SJCRH30 (cell line): ENCODE results near the gene THAP7. TPM values are rescaled to one million over a fixed set of nuclear protein-coding genes. Genes with fewer than 3 reads are reported as not detected.
A peak's percentile ranks its signal among the peaks of the same experiment; 100 is the strongest.

Experiments used
- DNase-seq, 2 experiments: peaks; one replicate each; pipeline ENCODE4 v3.0.0-alpha.2; 2015 to 2020
- H3K27ac ChIP-seq: fragments of 250-450 bp; sonication (Bioruptor Pico); 2 replicates; pipeline ENCODE4 v1.5.1; 2020; ENCODE audit warnings: mild to moderate bottlenecking, moderate library complexity
- H3K27me3 ChIP-seq: fragments of 250-450 bp; sonication (Bioruptor Pico); 2 replicates; pipeline ENCODE4 v1.5.1; 2020; ENCODE audit warnings: mild to moderate bottlenecking, moderate library complexity
- H3K36me3 ChIP-seq: fragments of 250-450 bp; sonication (Bioruptor Pico); 2 replicates; pipeline ENCODE4 v1.5.1; 2020; ENCODE audit warnings: mild to moderate bottlenecking, moderate library complexity
- H3K4me1 ChIP-seq: fragments of 250-450 bp; sonication (Bioruptor Pico); 2 replicates; pipeline ENCODE4 v1.5.1; 2020; ENCODE audit warnings: mild to moderate bottlenecking, moderate library complexity
- H3K4me3 ChIP-seq: fragments of 250-450 bp; sonication (Bioruptor Pico); 2 replicates; pipeline ENCODE4 v1.5.1; 2020; ENCODE audit warnings: mild to moderate bottlenecking, moderate library complexity
- H3K9me3 ChIP-seq: fragments of 250-450 bp; sonication (Bioruptor Pico); replicated peaks from 2 replicates; pipeline ENCODE4 v1.5.1; 2020; ENCODE audit warnings: mild to moderate bottlenecking, moderate library complexity
- total RNA-seq: library from RNA; depleted of rRNA; stranded (reverse); fragments of >200 nt; shearing (Covaris generic); gene quantifications from 2 replicates; pipeline ENCODE4 v1.2.3, GENCODE V29; 2014

The THAP7 gene
- total RNA-seq, 1 experiment from 2014 or later, result 42.1 TPM

- 0 out of 2 replicates have a peak, but pooled peaks cover 3% of the 10 kb centered on the region for H3K9me3 ChIP-seq
- no peak for DNase-seq
- peaks cover 3% of the 10 kb centered on the region; the same call in 1 of the 2 replicates for H3K4me1 ChIP-seq
- H3K27ac ChIP-seq, result no peak overlapping the region
- H3K4me3 ChIP-seq, result peak overlapping the region; percentile 79
- H3K36me3 ChIP-seq, result 0 out of 2 replicates have a peak, but pooled peaks cover 4% of the 10 kb centered on the region
- no peaks in the 10 kb centered on the region for H3K27me3 ChIP-seq
Measured at GRCh38 chr22:20983081-20983771, 18.7 kb downstream of the THAP7 start.

DNA sequence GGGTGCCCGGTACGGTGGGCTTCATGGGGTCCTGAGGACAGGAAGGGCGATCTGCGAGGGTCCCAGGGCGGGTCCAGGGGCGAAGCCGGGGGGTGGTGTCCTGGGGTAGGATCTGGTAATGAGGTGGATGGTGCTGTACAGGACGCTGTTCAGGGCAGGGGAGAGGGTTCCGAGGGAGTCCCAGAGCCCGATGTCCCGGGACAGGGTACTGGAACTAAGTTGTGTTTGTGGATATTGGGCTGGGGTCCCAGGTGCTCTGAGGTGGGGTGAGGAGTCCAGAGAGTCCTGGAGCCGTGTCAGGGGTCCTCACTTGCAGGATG is 19.4 kb downstream of the THAP7 start:
- DNase-seq, result no peak
- H3K27me3 ChIP-seq, result no peaks in the 10 kb centered on the region
- H3K4me1 ChIP-seq, result peaks cover 3% of the 10 kb centered on the region; the same call in 1 of the 2 replicates
- peak overlapping the region; percentile 83 for H3K27ac ChIP-seq
- H3K36me3 ChIP-seq, result 0 out of 2 replicates have a peak, but pooled peaks cover 4% of the 10 kb centered on the region
- 0 out of 2 replicates have a peak, but pooled peaks cover 3% of the 10 kb centered on the region for H3K9me3 ChIP-seq
- peak overlapping the region; percentile 79 for H3K4me3 ChIP-seq

DNA sequence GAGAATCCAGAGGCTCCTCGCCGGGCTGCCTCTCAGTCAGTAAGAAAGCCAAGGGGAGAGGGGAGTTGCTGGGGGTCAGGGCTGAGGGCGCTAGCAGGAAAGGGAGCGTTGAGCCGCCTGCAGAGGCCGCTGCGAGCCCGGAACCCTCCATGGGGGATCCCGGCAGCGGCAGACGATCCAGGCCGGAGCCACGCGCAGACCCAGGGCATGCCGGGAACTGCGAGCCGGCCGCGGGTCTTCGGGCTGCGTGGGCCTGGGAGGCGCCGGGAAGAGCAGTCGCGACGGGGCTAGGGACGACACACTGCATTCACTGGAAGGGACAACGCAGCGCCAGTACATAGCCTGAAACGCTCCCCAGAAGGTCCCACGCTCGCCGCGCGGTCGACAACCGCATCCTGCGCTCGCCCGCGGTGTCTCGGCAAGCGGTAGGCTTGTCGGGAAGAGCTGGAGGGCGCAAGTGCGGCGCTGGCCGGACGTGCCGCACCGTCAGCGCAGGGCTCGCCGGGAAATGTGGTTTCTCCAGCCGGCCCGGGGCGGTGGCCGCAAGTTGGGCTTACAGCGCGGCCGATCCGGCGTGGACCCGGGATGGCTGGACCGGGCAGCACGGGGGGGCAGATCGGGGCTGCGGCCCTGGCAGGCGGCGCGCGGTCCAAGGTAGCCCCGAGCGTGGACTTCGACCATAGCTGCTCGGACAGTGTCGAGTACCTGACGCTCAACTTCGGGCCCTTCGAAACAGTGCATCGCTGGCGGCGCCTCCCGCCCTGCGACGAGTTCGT is 19.9 kb downstream of the THAP7 start, which contains the start of gene LZTR1:
TSS of gene LZTR1 (plus strand) at position 511 of the 776 bp plus-strand sequence. CDS start at position 586, 75 bp downstream.
- Histone ChIP-seq H3K27ac (peak within 1 kb of the TSS; percentile 83), H3K4me3 (peak within 1 kb of the TSS; percentile 79), H3K9me3 (0 out of 2 replicates have a peak, but pooled peaks cover 3% of the 10 kb centered on the region), H3K27me3 (no peaks in the 10 kb centered on the region), H3K36me3 (0 out of 2 replicates have a peak, but pooled peaks cover 4% of the 10 kb centered on the region), H3K4me1 (peaks cover 3% of the 10 kb centered on the region; the same call in 1 of the 2 replicates)
- DNase-seq, result peak; percentile 83 to 85

GRCh38 chr22:20980938-20981722 is 20.8 kb downstream of the THAP7 start:
- peak overlapping the region; percentile 83 for H3K27ac ChIP-seq
- DNase-seq, result no peak

DNA sequence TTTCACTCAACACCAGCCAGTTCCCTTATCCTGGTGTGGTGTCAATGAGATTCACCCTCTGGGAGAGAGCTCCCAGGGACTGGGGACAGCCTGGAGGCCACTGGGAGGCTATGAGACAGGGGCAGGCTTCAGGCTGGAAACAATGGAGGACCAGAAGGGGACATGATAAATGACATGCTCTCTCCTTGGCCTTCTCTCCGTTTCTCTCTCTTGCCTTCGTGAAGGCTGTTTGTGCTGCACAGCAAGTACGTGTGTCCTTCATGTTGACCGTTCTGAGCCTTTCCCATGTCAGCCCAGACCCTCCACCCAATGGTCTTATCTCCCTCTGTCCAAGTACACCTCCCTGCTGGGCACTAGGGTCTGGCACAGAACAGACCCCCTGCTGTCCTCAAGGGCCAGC is 21.4 kb downstream of the THAP7 start:
- no peak for DNase-seq
- H3K9me3 ChIP-seq, result 0 out of 2 replicates have a peak, but pooled peaks cover 3% of the 10 kb centered on the region
- no peak overlapping the region for H3K4me3 ChIP-seq
- H3K36me3 ChIP-seq, result no peaks in the 10 kb centered on the region
- no peaks in the 10 kb centered on the region for H3K27me3 ChIP-seq
- H3K4me1 ChIP-seq, result peaks cover 3% of the 10 kb centered on the region; the same call in 1 of the 2 replicates
- H3K27ac ChIP-seq, result no peak overlapping the region

More at GRCh38 chr22:20980938-20981722, 20.8 kb downstream of the THAP7 start:
- Histone ChIP-seq H3K9me3 (0 out of 2 replicates have a peak, but pooled peaks cover 3% of the 10 kb centered on the region), H3K4me1 (peaks cover 3% of the 10 kb centered on the region; the same call in 1 of the 2 replicates), H3K4me3 (peak overlapping the region; percentile 79), H3K27me3 (no peaks in the 10 kb centered on the region), H3K36me3 (no peaks in the 10 kb centered on the region)

DNA sequence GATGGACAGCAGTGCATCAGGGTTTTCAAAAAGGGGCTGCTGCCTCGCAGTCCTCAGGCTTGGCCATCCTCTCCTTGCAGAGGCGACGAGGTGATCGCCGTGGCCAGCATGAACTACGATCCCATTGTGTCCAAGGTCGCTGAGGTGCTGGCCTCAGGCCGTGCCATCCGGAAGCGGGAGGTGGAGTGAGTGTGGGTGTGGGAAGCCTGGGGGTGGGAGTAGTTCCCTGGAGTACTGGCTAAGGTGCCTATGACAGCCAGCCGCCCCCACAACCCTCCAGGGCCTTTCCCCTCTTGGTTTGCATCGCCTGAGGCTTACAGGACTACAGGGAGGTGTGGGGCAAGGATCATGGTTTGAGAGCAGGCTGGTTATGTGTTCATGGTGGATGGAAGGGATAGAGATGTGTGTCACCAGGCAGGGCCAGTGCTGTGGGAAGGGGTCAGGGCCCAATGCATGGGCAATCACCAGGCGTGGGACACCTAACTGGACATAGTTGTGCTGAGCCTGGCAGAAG is 21.9 kb downstream of the THAP7 start:
- Histone ChIP-seq H3K36me3 (no peaks in the 10 kb centered on the region), H3K4me3 (no peak overlapping the region), H3K4me1 (peaks cover 3% of the 10 kb centered on the region; the same call in 1 of the 2 replicates), H3K27ac (no peak overlapping the region), H3K27me3 (no peaks in the 10 kb centered on the region), H3K9me3 (0 out of 2 replicates have a peak, but pooled peaks cover 3% of the 10 kb centered on the region)
- no peak for DNase-seq

- H3K9me3 ChIP-seq, result 0 out of 2 replicates have a peak, but pooled peaks cover 3% of the 10 kb centered on the region
- no peak overlapping the region for H3K27ac ChIP-seq
- H3K4me3 ChIP-seq, result no peak overlapping the region
- peaks cover 3% of the 10 kb centered on the region; the same call in 1 of the 2 replicates for H3K4me1 ChIP-seq
- no peak for DNase-seq
- H3K27me3 ChIP-seq, result no peaks in the 10 kb centered on the region
- H3K36me3 ChIP-seq, result no peaks in the 10 kb centered on the region
Measured at GRCh38 chr22:20979243-20979809, 22.6 kb downstream of the THAP7 start.

- no peaks in the 10 kb centered on the region for H3K27me3 ChIP-seq
Measured at GRCh38 chr22:20978419-20978818, 23.5 kb downstream of the THAP7 start.

DNA sequence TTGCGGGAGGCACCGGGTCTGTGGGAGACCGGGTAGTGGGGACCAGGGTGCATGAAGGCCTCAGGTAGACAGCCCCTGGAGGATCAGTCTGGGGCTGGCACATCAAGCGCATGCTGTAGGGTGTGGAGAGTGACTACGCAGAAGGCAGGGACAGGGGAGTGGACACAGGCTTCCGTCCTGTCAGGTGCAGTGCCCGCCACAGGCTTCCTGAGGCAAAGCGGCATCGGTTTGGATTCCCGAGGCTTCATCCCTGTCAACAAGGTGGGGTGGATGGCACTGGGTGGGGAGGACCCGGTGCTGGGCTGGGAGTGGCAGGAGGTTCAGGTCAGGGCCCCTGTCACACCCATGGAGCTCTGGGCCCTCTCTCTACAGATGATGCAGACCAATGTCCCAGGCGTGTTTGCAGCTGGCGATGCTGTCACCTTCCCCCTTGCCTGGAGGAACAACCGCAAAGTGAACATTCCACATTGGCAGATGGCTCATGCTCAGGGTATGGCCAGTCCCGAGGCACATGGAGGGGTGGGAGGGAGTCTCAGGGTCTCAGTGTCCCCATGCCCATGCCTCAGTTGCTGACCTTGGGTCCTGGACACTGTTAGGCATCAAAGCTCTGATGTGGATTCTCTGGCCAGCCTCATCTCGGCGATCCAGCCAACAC is 24.3 kb downstream of the THAP7 start:
- Histone ChIP-seq H3K36me3 (no peaks in the 10 kb centered on the region), H3K27me3 (no peaks in the 10 kb centered on the region), H3K4me1 (peaks cover 3% of the 10 kb centered on the region; the same call in 1 of the 2 replicates), H3K9me3 (0 out of 2 replicates have a peak, but pooled peaks cover 3% of the 10 kb centered on the region), H3K27ac (no peak overlapping the region), H3K4me3 (no peak overlapping the region)
- no peak for DNase-seq

More at GRCh38 chr22:20978419-20978818, 23.5 kb downstream of the THAP7 start:
- no peaks in the 10 kb centered on the region for H3K36me3 ChIP-seq
- no peak for DNase-seq
- 0 out of 2 replicates have a peak, but pooled peaks cover 3% of the 10 kb centered on the region for H3K9me3 ChIP-seq
- no peak overlapping the region for H3K4me3 ChIP-seq
- H3K4me1 ChIP-seq, result peaks cover 3% of the 10 kb centered on the region; the same call in 1 of the 2 replicates
- H3K27ac ChIP-seq, result no peak overlapping the region

- Histone ChIP-seq H3K36me3 (no peaks in the 10 kb centered on the region), H3K4me1 (peaks cover 3% of the 10 kb centered on the region; the same call in 1 of the 2 replicates), H3K27ac (no peak overlapping the region), H3K9me3 (0 out of 2 replicates have a peak, but pooled peaks cover 3% of the 10 kb centered on the region), H3K27me3 (no peaks in the 10 kb centered on the region), H3K4me3 (no peak overlapping the region)
- DNase-seq, result no peak
Measured at GRCh38 chr22:20977019-20977418, 24.9 kb downstream of the THAP7 start.

DNA sequence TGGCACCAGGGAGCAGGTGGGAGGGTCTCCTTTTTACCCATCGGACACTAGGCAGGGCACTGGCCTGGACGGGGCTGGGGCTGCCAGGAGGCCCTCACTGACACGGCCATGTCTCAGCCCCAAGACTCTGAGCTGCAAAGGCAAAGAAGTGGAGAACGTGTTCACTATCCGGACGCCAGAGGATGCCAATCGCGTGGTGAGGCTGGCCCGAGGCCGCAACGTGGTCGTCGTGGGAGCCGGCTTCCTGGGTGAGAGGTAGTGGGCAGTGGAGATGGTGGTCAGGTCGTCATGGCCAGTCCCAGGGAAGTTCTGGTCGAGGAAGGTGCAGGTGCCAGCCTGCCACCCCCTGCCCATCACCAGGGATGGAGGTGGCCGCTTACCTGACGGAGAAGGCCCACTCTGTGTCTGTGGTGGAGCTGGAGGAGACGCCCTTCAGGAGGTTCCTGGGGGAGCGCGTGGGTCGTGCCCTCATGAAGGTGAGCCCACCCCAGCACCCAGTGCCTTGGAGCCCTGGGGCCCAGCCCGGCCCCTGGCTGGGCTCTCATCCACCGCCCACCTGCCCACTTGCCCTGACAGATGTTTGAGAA is 25.5 kb downstream of the THAP7 start:
- Histone ChIP-seq H3K27ac (no peak overlapping the region), H3K36me3 (no peaks in the 10 kb centered on the region), H3K4me3 (no peak overlapping the region), H3K4me1 (peaks cover 3% of the 10 kb centered on the region; the same call in 1 of the 2 replicates), H3K9me3 (0 out of 2 replicates have a peak, but pooled peaks cover 3% of the 10 kb centered on the region), H3K27me3 (no peaks in the 10 kb centered on the region)
- no peak for DNase-seq

DNA sequence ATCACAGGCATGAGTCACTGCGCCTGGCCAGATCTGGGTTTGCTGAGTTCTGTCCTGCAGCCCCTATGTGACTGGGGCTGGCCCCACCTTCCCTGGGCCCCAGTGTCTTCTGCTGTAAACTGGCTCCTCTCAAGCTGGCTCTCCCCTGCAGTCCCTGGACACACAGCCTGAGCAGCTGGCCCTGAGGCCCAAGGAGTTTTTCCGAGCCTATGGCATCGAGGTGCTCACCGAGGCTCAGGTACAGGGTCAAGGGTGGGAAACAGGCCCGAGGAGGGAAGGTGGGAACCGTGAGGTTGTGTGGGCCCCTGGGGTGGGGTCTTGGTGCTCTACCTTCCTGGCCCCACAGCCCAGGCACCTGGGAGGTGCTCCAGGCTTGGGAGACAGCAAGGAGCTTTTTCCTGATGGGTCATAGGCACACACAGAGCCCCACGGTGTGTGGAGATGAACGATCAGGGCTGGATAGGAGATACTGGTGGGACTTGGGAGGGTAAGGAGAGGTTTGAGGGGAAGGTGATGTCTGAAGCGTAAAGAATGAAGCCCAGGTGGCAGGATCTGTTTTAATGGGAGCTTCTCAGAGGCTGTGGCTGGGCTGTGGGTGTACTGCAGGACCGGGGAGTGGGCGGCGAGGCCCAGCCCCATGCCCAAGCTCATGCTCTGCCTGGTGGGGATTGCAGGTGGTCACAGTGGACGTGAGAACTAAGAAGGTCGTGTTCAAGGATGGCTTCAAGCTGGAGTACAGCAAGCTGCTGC is 26.2 kb downstream of the THAP7 start:
- Histone ChIP-seq H3K27ac (no peak overlapping the region), H3K4me1 (no peaks in the 10 kb centered on the region), H3K27me3 (no peaks in the 10 kb centered on the region), H3K4me3 (no peak overlapping the region), H3K36me3 (no peaks in the 10 kb centered on the region), H3K9me3 (0 out of 2 replicates have a peak, but pooled peaks cover 3% of the 10 kb centered on the region)
- no peak for DNase-seq
